Upper lobe of left lung (tissue), 6 donors: Measurements from ENCODE around the gene TLE4. TPM values are rescaled to one million over a fixed set of nuclear protein-coding genes. Genes with fewer than 3 reads are reported as not detected.

ENCODE experiments used
- ATAC-seq, 2 donors: fragments of 200-7000 bp; cut with Tn5 transposase; one replicate each; pipeline ENCODE4 v1.9.1; 2022; ENCODE audit warnings: mild to moderate bottlenecking in 2 of 2, moderate library complexity in 2 of 2; ENCODE audit not compliant: low FRiP score in 2 of 2
- DNase-seq, 2 donors: peaks; one replicate each; pipeline ENCODE4 v3.0.0-alpha.2; 2019 to 2020
- H3K27ac ChIP-seq, 4 donors: fragments of 200-600 bp; sonication (generic); one replicate each; pipeline ENCODE4 v1.5.1; 2016 to 2019
- H3K27me3 ChIP-seq, 4 donors: fragments of 200-600 bp; sonication (generic); one replicate each; pipeline ENCODE4 v1.5.1; 2017 to 2019
- H3K36me3 ChIP-seq, 4 donors: fragments of 200-600 bp; sonication (generic); one replicate each; pipeline ENCODE4 v1.5.1; 2016 to 2019
- H3K4me1 ChIP-seq, 4 donors: fragments of 200-600 bp; sonication (generic); one replicate each; pipeline ENCODE4 v1.5.1; 2018 to 2019
- H3K4me3 ChIP-seq, 4 donors: fragments of 200-600 bp; sonication (generic); one replicate each; pipeline ENCODE4 v1.5.1; 2017 to 2019; ENCODE audit warnings: mild to moderate bottlenecking in 2 of 4, moderate library complexity in 1 of 4
- H3K9me3 ChIP-seq, 4 donors: fragments of 200-600 bp; sonication (generic); one replicate each; pipeline ENCODE4 v1.5.1; 2018 to 2019
- CTCF ChIP-seq, 6 experiments: fragments of 450-650 bp in 4 of 6; fragments of 200-600 bp in 2 of 6; sonication (generic) in 2 of 6; IDR thresholded peaks; one replicate each; pipeline ENCODE4 v1.5.1; 2016 to 2019; ENCODE audit warnings: antibody characterized with exemption in 6 of 6
- EP300 ChIP-seq, 4 donors: sonication (generic); formaldehyde crosslinking; IDR thresholded peaks; one replicate each; pipeline ENCODE4 v1.5.1; 2017; ENCODE audit warnings: antibody characterized with exemption in 4 of 4, control low read depth in 2 of 4
- POLR2A ChIP-seq, 4 donors: fragments of 450-650 bp; IDR thresholded peaks; one replicate each; pipeline ENCODE4 v1.5.1; 2016 to 2017; ENCODE audit warnings: antibody characterized with exemption in 4 of 4, mild to moderate bottlenecking in 2 of 4
- POLR2AphosphoS5 ChIP-seq, 2 donors: sonication (generic); formaldehyde crosslinking; IDR thresholded peaks; one replicate each; pipeline ENCODE4 v1.5.1; 2017; ENCODE audit warnings: antibody characterized with exemption in 2 of 2
- WGBS, 2 donors: methylation state at CpG; one replicate each; pipeline ENCODE4 v1.1.5; 2017 to 2018; 5-methylcytosine and 5-hydroxymethylcytosine counted together
- total RNA-seq, 6 donors: library from RNA; depleted of rRNA in 4 of 6; stranded (reverse); fragments of >200 nt in 4 of 6; gene quantifications; one replicate each; pipeline versions ENCODE4 v1.1.0 to v1.2.1, GENCODE V29; 2016 to 2021
- donor health status: DM: no; HTN: no; CAD: no; lungs with moderate emphysema.
- donor health status: DM: no; HTN: yes; CAD: no; lungs with severe emphysema.

The TLE4 gene
- total RNA-seq, 6 donors from 2014 or later = 37.7 to 152 (median 46.7) TPM

DNA sequence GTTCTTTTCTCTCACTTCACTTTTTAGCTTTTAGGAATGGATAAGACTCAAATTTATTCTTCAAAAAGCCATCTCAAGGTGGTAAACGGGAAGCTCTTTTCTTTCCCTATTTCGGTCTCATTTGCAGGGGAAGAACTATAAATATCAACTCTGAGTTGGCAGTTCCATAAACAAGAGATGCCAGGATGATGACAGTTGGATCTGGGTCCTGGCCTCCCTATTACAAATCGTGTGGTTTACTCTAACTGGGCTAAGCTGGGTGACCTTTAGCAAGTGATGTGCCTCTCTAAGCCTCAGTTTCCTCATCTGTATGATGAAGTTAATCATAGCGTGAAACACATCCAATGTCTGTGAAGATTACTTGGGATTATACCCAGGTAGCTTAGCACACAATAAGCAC lies 44.2 kb downstream of the TLE4 start:
- WGBS, 2 donors = 74 to 75% methylated on average over 4 of the region's 4 CpGs
- H3K27ac ChIP-seq = no peak overlapping the region
- no peak overlapping the region for H3K4me3 ChIP-seq
- no peaks in the 10 kb centered on the region for H3K27me3 ChIP-seq
- peaks cover 12 to 23% (median 18%) of the 10 kb centered on the region in 4 donors for H3K4me1 ChIP-seq
- TF ChIP-seq POLR2A (IDR thresholded peaks at IDR 0.05) (no peak), POLR2AphosphoS5 (IDR thresholded peaks at IDR 0.05) (no peak), EP300 (IDR thresholded peaks at IDR 0.05) (no peak), CTCF (IDR thresholded peaks at IDR 0.05) (no peak)
- no peak for DNase-seq
- H3K36me3 ChIP-seq = no peaks in the 10 kb centered on the region
- H3K9me3 ChIP-seq = no peaks in the 10 kb centered on the region
- ATAC-seq = no peak

GRCh38 chr9:79616971-79617370 lies 45.2 kb downstream of the TLE4 start:
- no peak for TF ChIP-seq CTCF (IDR thresholded peaks at IDR 0.05)
- no peak for TF ChIP-seq POLR2AphosphoS5 (IDR thresholded peaks at IDR 0.05)
- no peak for TF ChIP-seq EP300 (IDR thresholded peaks at IDR 0.05)
- TF ChIP-seq POLR2A (IDR thresholded peaks at IDR 0.05) = no peak
- no peak for ATAC-seq

DNA sequence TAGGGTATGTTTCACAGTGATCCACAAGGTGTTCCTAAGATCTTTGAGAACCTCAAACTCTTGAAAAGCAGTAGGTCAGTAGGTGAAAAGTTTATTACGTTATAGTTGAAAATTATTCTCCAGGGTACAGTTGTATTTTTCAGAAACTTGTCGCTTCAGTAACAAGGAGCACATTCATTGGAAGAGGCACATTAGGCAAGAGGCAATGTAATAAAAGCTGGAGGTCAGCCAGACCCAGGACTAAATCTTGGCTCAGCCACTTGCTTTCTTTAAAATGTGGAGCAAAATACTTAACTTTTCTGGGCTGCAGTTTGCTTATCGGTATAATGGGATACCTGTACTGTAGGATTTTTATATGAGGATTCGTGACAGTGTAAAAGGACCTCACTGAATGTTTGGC lies 45.6 kb downstream of the TLE4 start:
- H3K4me3 ChIP-seq = no peak overlapping the region
- no peaks in the 10 kb centered on the region for H3K9me3 ChIP-seq
- H3K27me3 ChIP-seq = no peaks in the 10 kb centered on the region
- peak in 1 of 2 donors; percentile 29 for ATAC-seq
- 50 to 61% methylated on average over 4 of the region's 4 CpGs for WGBS, 2 donors
- TF ChIP-seq POLR2A (IDR thresholded peaks at IDR 0.05) (no peak), POLR2AphosphoS5 (IDR thresholded peaks at IDR 0.05) (no peak), CTCF (IDR thresholded peaks at IDR 0.05) (no peak), EP300 (IDR thresholded peaks at IDR 0.05) (no peak)
- H3K27ac ChIP-seq = no peak overlapping the region
- H3K4me1 ChIP-seq = peaks cover 2 to 19% (median 10%) of the 10 kb centered on the region in 4 donors
- H3K36me3 ChIP-seq = no peaks in the 10 kb centered on the region
- DNase-seq = peak in 1 of 2 donors; percentile 31

More at GRCh38 chr9:79616971-79617370, 45.2 kb downstream of the TLE4 start:
- H3K4me1 ChIP-seq = peaks cover 6 to 19% (median 13%) of the 10 kb centered on the region in 4 donors
- no peak for DNase-seq
- H3K36me3 ChIP-seq = no peaks in the 10 kb centered on the region
- no peaks in the 10 kb centered on the region for H3K27me3 ChIP-seq
- WGBS, 2 donors = 68 to 85% methylated on average over 3 of the region's 3 CpGs
- H3K9me3 ChIP-seq = no peaks in the 10 kb centered on the region
- no peak overlapping the region for H3K27ac ChIP-seq
- no peak overlapping the region for H3K4me3 ChIP-seq

DNA sequence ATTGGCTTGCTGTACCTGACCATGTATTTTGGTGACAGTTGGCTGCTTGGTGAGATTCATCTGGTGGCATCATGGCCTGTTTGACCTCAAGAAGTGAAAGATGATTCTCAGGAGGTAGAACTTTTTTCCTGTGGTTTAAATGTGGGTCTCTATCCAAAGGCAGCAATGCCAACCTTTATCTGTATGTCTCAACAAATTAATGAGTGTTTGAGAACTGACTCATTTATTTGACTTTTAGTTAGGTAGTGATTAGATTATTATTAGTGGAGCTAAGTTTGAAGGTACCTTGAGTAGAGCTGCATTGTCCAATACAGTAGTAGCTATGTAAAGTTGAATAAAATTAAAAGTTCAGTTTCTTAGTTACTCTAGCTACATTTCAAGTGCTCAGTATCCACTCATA lies 48.2 kb downstream of the TLE4 start:
- ATAC-seq (no peak), DNase-seq (no peak)
- Histone ChIP-seq H3K36me3 (no peaks in the 10 kb centered on the region), H3K27ac (no peak overlapping the region), H3K4me1 (peaks cover 10 to 24% (median 18%) of the 10 kb centered on the region in 4 donors), H3K27me3 (no peaks in the 10 kb centered on the region), H3K9me3 (no peaks in the 10 kb centered on the region), H3K4me3 (no peak overlapping the region)
- TF ChIP-seq POLR2A (IDR thresholded peaks at IDR 0.05) = no peak
- TF ChIP-seq POLR2AphosphoS5 (IDR thresholded peaks at IDR 0.05) = no peak
- no peak for TF ChIP-seq CTCF (IDR thresholded peaks at IDR 0.05)
- TF ChIP-seq EP300 (IDR thresholded peaks at IDR 0.05) = no peak

DNA sequence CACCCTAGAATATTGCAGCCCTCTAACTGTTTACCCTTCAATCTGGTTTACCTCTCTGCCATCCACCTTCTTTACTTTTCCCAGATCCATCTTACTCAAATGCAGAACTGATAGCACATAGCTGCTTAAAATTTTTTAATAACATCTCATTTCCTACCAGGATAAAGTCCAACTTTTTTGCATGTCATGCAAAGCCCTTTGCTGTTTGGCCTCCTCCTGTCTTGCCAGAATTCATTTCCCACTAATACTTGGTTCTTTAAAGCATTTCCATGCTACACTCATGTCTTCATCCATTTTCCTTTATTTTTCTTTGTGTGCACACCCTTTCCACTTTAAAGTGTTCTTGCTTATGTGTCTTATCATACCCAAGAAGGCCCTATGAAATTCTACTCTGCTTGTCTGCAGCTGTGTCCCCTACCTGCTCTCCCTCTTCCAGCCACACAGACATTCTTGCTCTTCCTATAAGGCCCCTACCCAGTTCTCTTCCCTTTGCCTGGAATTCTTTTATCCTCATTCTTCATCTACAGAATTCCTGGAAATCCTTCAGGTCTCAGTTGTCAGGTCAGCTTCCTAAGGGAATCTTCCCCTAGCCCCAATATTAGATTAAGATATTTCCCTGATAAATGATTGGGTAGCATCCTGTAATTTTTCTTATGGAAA lies 50.3 kb downstream of the TLE4 start:
- Histone ChIP-seq H3K9me3 (no peaks in the 10 kb centered on the region), H3K27me3 (no peaks in the 10 kb centered on the region), H3K27ac (no peak overlapping the region), H3K36me3 (no peaks in the 10 kb centered on the region), H3K4me3 (no peak overlapping the region), H3K4me1 (peaks cover 10 to 24% (median 17%) of the 10 kb centered on the region in 4 donors)
- no peak for TF ChIP-seq POLR2A (IDR thresholded peaks at IDR 0.05)
- no peak for TF ChIP-seq EP300 (IDR thresholded peaks at IDR 0.05)
- ATAC-seq (no peak), DNase-seq (no peak)
